GM06990 (cell line): ENCODE data around the gene PDGFRB.

ENCODE experiments used
- DNase-seq: peaks from one replicate; pipeline ENCODE4 v3.0.0-alpha.2; 2011; ENCODE audit not compliant: insufficient read length; ENCODE audit errors: extremely low read depth
- H3K27me3 ChIP-seq: replicated peaks from 2 replicates; pipeline ENCODE4 v1.6.0; 2011; ENCODE audit warnings: low read length; ENCODE audit not compliant: control insufficient read depth, insufficient read depth
- H3K36me3 ChIP-seq: 2 replicates; pipeline ENCODE4 v1.5.1; 2011; ENCODE audit warnings: low read length; ENCODE audit not compliant: control insufficient read depth, insufficient read depth
- H3K4me3 ChIP-seq: replicated peaks from 2 replicates; pipeline ENCODE4 v1.5.1; 2011; ENCODE audit warnings: low read depth, mild to moderate bottlenecking, control low read depth, low read length
- CTCF ChIP-seq: IDR thresholded peaks from 2 replicates; pipeline ENCODE4 v1.5.1; 2011; ENCODE audit warnings: low read length, control low read depth, mild to moderate bottlenecking, inconsistent platforms; ENCODE audit not compliant: insufficient read depth, poor library complexity, severe bottlenecking

The PDGFRB gene

GRCh38 chr5:150112201-150113046, 43.2 kb downstream of the PDGFRB start:
- DNase-seq: no peak
- TF ChIP-seq CTCF: no peak
- H3K27me3 ChIP-seq: no peaks in the 10 kb centered on the region
- H3K36me3 ChIP-seq: no peaks in the 10 kb centered on the region
- no peak overlapping the region for H3K4me3 ChIP-seq

GRCh38 chr5:150111122-150111521, 44.5 kb downstream of the PDGFRB start:
- no peak for DNase-seq
- H3K27me3 ChIP-seq: no peaks in the 10 kb centered on the region
- no peak overlapping the region for H3K4me3 ChIP-seq
- TF ChIP-seq CTCF: no peak
- H3K36me3 ChIP-seq: no peaks in the 10 kb centered on the region

GRCh38 chr5:150109921-150110320, 45.7 kb downstream of the PDGFRB start:
- Histone ChIP-seq H3K4me3 (no peak overlapping the region), H3K27me3 (no peaks in the 10 kb centered on the region), H3K36me3 (no peaks in the 10 kb centered on the region)
- no peak for DNase-seq
- no peak for TF ChIP-seq CTCF

- Histone ChIP-seq H3K27me3 (no peaks in the 10 kb centered on the region), H3K4me3 (no peak overlapping the region), H3K36me3 (no peaks in the 10 kb centered on the region)
- DNase-seq: no peak
- no peak for TF ChIP-seq CTCF
These were observed 46.7 kb downstream of the PDGFRB start for GRCh38 chr5:150108711-150109514.

- Histone ChIP-seq H3K36me3 (no peaks in the 10 kb centered on the region), H3K4me3 (no peak overlapping the region), H3K27me3 (no peaks in the 10 kb centered on the region)
- TF ChIP-seq CTCF: no peak
- no peak for DNase-seq
These were observed 47.7 kb downstream of the PDGFRB start for GRCh38 chr5:150107909-150108447.
